Stromal cell of bone marrow (primary cell): ENCODE data around the gene RAPGEF1.
A peak's percentile ranks its signal among the peaks of the same experiment; 100 is the strongest.

Experiments
- DNase-seq: peaks from one replicate; pipeline ENCODE4 v3.0.0-alpha.2; 2012; ENCODE audit warnings: low read depth

RAPGEF1 gene

GRCh38 chr9:131747352-131747751, 7.5 kb upstream of the RAPGEF1 start:
- DNase-seq, result no peak

- DNase-seq, result no peak
Measured at GRCh38 chr9:131745610-131746009, 5.7 kb upstream of the RAPGEF1 start.

- no peak for DNase-seq
Measured at GRCh38 chr9:131744720-131745201, 4.9 kb upstream of the RAPGEF1 start.

- no peak for DNase-seq
Measured at GRCh38 chr9:131744171-131744719, 4.4 kb upstream of the RAPGEF1 start.

- no peak for DNase-seq
Measured at GRCh38 chr9:131743501-131743900, 3.6 kb upstream of the RAPGEF1 start.

- DNase-seq, result no peak
Measured at GRCh38 chr9:131743096-131743495, 3.2 kb upstream of the RAPGEF1 start.

GRCh38 chr9:131740898-131741297, 1.0 kb upstream of the RAPGEF1 start:
- no peak for DNase-seq

- no peak for DNase-seq
Measured at GRCh38 chr9:131739133-131739958, 530 bp downstream of the RAPGEF1 start.

GRCh38 chr9:131738293-131739132, 1.4 kb downstream of the RAPGEF1 start:
- DNase-seq, result no peak

- no peak for DNase-seq
Measured at GRCh38 chr9:131737426-131737825, 2.5 kb downstream of the RAPGEF1 start.

- no peak for DNase-seq
Measured at GRCh38 chr9:131736431-131736830, 3.4 kb downstream of the RAPGEF1 start.

GRCh38 chr9:131735238-131736128, 4.4 kb downstream of the RAPGEF1 start:
- no peak for DNase-seq

- no peak for DNase-seq
Measured at GRCh38 chr9:131734781-131735180, 5.1 kb downstream of the RAPGEF1 start.

GRCh38 chr9:131734165-131734610, 5.7 kb downstream of the RAPGEF1 start:
- no peak for DNase-seq

GRCh38 chr9:131733541-131734061, 6.3 kb downstream of the RAPGEF1 start:
- DNase-seq, result peak; percentile 86

GRCh38 chr9:131732636-131733289, 7.1 kb downstream of the RAPGEF1 start:
- no peak for DNase-seq

- no peak for DNase-seq
Measured at GRCh38 chr9:131732061-131732526, 7.8 kb downstream of the RAPGEF1 start.

GRCh38 chr9:131731644-131732043, 8.2 kb downstream of the RAPGEF1 start:
- DNase-seq, result no peak

- DNase-seq, result no peak
Measured at GRCh38 chr9:131731237-131731636, 8.6 kb downstream of the RAPGEF1 start.

- no peak for DNase-seq
Measured at GRCh38 chr9:131728961-131729360, 10.9 kb downstream of the RAPGEF1 start.

GRCh38 chr9:131728546-131728910, 11.3 kb downstream of the RAPGEF1 start:
- DNase-seq, result no peak
